Measurements from ENCODE around the gene SCNN1A.

Gene SCNN1A

DNA sequence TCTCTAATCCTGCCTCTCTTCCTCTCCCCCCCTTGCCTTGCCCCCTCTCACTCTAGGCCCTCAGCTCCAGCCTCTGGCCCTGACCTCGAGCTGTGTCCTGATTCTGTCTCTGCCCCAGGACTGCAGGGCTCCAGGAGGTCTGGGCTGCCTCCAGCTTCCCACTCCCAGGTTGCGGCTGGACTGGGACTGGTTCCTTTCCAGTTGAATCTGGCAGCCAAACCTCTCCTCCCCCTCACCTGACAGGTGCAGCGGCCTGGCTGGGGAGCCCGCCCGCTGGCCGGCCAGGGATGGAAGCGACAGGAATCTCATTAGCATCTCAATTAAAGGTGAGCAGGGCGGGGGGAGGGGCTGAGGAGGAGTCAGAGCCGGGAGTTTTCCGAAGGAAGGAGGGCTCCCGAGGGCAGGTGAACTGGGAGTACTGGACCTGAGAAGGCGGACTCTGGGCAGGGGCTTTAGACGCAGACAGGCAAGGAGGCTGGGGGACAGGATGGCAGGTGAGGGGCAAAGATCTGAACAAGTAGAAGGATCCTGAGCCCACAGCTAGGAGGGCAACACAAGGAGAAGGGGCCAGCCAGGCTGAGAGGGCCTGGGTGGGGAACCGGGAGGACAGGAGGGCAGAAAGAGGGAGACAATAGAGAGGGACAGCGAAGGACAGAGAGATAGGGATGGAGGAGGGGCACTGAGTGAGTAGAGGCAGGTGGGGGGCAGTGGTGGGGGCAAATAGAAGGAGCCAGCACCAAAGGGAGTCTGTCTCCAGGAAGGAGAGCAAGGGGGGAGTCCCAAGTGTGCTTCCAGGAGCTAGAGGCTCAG is at the start of gene SCNN1A:
Gene SCNN1A (minus strand): TSS at position 295 of the 810 bp plus-strand sequence. CDS start 780 bp downstream, outside the sequence.
- no peak for DNase-seq (ENCODE audit: low read depth)

DNA sequence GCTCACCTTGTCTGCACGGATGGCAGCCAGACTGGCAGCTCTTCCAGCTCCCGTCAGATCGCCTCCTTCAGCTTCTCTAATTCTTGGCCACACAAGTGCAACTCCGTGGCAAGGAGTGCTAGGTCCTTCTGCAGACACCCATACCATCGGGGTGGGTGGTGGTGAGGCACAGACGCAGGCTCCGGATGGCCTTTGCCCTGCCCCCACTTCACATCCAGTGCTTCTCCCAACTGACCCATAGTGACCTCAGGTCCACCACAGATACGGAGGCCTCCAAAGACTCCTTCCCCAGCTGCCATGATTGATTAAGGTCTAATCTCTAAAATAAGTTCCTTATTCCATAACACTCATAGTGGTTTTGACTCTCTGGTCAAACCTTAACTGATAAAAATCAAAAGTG is 49.5 kb upstream of the SCNN1A start:
- DNase-seq (ENCODE audit: low read depth) = peak; percentile 83

- no peak for DNase-seq (ENCODE audit: low read depth)
These were observed 48.6 kb upstream of the SCNN1A start for GRCh38 chr12:6424008-6424347.

GRCh38 chr12:6423267-6424007 is 48.1 kb upstream of the SCNN1A start:
- DNase-seq (ENCODE audit: low read depth) = peak; percentile 86

DNA sequence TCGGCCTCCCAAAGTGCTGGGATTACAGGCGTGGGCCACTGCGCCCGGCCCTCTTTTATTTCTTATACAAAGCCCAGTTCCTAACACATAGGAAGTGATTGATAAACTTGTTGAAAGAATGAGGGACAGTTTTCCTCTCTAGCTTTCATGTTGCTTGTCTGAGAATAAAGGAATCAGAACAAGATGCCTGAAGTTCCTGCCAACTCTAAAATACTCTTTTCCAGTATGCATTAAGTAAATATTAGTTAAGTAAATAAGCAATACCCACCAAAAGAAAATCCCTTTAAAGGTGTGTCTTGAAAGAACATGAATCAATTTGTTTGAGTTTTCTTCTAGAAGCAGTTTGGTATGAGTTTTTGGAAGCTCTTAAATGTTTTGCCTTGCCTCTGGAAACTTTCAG is 45.0 kb upstream of the SCNN1A start:
- DNase-seq (ENCODE audit: low read depth) = no peak

- no peak for DNase-seq (ENCODE audit: low read depth)
These were observed 43.4 kb upstream of the SCNN1A start for GRCh38 chr12:6418796-6419195.

- DNase-seq (ENCODE audit: low read depth) = no peak
These were observed 41.2 kb upstream of the SCNN1A start for GRCh38 chr12:6416596-6416995.

GRCh38 chr12:6407236-6407954 is 32.0 kb upstream of the SCNN1A start:
- DNase-seq (ENCODE audit: low read depth) = no peak

DNA sequence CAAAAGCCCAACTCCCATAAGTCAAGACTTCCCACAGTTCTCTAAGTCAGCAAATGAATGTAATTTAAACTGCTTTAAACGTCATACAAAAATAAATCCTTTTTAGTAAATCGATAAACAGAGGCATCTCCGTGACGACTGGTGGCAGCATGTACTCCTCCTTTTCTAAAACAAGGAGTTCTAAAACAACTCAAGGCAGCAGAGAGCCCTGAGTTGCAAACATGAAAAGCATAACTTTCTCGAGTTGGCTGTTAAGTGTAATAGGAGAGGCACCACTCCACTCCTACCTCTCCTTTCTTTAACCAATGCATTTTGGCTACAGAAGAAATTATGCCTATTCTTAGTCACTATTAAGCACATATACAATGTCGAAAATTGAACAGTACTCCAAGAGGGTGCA is 30.6 kb upstream of the SCNN1A start:
- no peak for DNase-seq (ENCODE audit: low read depth)

- no peak for DNase-seq (ENCODE audit: low read depth)
These were observed 29.0 kb upstream of the SCNN1A start for GRCh38 chr12:6404390-6404789.

GRCh38 chr12:6399884-6400644 is 24.7 kb upstream of the SCNN1A start:
- no peak for DNase-seq (ENCODE audit: low read depth)

DNA sequence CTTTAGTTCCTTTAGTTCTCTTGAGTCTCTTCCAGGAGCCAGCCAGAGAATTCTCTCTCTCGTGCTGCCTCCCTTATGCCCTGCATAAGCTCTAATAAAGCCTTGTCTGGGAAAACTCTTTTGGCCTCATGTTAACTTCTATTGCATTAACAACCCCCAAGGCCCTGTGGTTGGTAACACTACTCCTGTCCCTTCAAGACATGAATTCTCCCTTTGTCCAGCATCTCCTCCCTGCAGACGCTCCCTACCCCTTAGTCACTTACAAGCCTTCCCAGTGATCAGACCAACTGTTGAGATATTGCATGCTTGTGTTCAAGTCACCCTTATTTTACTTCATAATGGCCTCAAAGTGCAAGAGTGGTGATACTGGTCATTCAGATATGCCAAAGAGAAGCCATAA is 20.7 kb upstream of the SCNN1A start:
- DNase-seq (ENCODE audit: low read depth) = no peak

GRCh38 chr12:6394398-6394797 is 19.0 kb upstream of the SCNN1A start:
- DNase-seq (ENCODE audit: low read depth) = no peak

GRCh38 chr12:6393109-6393508 is 17.7 kb upstream of the SCNN1A start:
- DNase-seq (ENCODE audit: low read depth) = no peak

DNA sequence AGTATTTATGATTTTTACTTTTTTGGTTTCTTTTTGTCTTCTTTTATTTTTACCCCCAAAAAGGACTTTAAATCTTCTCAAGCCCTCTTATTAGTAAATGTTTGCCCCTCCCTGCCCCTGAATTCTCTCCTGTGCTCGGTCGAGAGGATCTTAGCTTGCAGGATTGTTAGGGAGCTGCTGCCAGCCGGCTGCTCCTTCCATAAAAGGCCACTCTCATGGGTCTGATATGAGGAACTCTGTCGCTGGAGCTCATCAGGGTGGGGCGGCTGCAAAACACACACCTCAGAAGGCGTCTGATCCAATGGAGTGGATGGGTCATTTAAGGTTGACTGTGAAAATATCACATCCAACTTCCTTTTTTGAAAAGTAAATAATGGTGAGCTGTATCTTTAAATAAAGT is 17.1 kb upstream of the SCNN1A start:
- DNase-seq (ENCODE audit: low read depth) = no peak

GRCh38 chr12:6391013-6391412 is 15.7 kb upstream of the SCNN1A start:
- DNase-seq (ENCODE audit: low read depth) = no peak

- no peak for DNase-seq (ENCODE audit: low read depth)
These were observed 14.9 kb upstream of the SCNN1A start for GRCh38 chr12:6390084-6390799.

DNA sequence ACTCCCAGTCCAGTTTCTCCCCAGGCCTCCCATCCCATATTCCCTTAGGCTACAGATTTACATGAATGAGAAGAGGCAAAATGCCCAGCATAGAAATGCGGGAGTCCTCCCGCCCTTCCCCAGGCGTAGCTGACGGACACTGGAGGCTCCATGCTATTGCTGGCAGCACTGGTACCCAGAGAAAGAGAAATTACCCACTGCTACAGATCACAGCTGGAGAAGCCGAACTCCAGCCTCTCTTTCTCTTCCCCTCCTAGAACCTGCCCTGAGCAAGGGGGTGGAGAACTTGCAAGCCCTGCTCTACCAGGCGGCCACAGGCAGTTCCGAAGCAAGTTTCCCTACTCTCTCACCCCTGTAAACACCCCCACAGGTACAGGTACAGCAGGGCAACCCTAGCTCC is 12.2 kb upstream of the SCNN1A start:
- no peak for DNase-seq (ENCODE audit: low read depth)

DNA sequence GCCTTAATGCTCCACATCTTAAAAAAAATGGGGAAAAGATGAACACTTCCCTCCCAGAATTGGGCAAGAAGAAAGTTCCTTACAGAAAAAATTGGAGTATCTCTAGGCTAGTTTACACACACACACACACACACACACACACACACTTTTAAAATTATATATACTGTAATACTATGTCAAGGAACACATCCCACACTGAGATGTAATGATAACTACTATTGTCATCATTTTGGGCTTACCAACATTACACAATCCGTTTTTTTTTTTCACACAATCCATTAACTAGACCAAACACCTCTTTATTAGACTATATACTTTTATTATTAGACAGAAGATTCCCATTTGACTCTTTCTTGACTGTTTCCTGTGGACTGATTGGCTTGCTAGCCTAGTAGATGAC is 11.1 kb upstream of the SCNN1A start:
- no peak for DNase-seq (ENCODE audit: low read depth)

GRCh38 chr12:6386038-6386437 is 10.7 kb upstream of the SCNN1A start:
- no peak for DNase-seq (ENCODE audit: low read depth)

Measured in CMK (cell line).